ENCODE data around the gene TRIM32.

Gene TRIM32, protein sequence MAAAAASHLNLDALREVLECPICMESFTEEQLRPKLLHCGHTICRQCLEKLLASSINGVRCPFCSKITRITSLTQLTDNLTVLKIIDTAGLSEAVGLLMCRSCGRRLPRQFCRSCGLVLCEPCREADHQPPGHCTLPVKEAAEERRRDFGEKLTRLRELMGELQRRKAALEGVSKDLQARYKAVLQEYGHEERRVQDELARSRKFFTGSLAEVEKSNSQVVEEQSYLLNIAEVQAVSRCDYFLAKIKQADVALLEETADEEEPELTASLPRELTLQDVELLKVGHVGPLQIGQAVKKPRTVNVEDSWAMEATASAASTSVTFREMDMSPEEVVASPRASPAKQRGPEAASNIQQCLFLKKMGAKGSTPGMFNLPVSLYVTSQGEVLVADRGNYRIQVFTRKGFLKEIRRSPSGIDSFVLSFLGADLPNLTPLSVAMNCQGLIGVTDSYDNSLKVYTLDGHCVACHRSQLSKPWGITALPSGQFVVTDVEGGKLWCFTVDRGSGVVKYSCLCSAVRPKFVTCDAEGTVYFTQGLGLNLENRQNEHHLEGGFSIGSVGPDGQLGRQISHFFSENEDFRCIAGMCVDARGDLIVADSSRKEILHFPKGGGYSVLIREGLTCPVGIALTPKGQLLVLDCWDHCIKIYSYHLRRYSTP

DNA sequence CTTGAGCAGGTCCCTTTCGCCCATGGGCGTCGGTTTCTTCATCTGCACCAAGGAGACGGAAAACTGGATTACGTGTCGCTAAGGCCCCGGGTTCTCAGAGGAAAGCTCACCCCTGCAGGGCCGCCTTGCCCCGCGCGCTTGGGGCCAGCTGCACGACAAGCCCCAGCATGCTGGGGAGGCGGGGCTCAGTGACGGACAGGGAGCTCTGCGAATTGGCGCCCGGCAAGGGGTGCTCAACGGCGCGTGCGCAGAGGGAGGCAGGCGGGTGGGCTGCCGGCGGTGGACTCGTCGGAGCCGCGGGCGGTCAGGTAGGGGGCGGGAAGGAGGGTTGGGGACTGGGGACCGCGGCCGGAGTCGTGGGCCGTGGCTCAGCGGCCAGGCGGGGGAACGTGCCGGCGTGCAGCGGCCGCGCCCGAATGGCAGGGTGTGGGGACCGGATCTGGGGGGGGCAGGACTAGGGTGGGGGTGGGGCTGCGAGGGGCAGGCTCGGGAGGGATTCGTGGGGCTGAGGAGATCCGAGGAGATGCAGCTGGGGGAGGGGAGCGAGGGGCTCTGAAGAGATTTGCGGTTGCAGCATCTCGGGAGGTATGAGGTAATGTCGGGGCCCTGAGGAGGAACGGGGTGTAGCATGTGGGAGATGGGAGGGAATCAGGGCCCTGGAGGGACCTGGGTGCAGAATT, at the start of gene TRIM32:
TRIM32 (plus strand) TSS at position 232 of the 680 bp plus-strand sequence. CDS start 10,438 bp downstream, outside the sequence.
- DNase-seq, result peak; percentile 83

DNA sequence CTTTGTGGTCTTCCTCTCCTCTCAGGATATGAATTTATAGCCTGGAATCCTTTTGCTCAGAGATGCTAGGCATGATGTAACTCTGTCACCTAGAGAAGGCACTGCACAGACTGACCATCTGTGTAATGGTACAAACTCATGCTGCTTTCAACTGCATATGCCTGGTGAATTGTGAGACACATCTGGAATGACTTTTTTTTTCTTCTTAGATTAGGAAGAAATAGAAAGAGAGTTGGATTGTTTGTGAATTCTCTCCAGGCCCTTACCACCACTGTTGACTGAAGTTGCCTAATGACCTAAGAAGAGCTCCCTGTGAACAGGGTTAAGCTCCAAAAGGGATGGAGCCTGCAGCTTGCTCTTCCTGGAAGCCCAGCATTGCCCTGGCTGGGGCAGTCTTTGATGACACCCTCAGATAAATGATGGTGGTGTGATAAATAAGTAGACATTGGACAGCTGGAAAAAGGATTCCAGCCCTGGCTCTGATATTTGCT, 47.8 kb upstream of the TRIM32 start:
- DNase-seq, result no peak

DNA sequence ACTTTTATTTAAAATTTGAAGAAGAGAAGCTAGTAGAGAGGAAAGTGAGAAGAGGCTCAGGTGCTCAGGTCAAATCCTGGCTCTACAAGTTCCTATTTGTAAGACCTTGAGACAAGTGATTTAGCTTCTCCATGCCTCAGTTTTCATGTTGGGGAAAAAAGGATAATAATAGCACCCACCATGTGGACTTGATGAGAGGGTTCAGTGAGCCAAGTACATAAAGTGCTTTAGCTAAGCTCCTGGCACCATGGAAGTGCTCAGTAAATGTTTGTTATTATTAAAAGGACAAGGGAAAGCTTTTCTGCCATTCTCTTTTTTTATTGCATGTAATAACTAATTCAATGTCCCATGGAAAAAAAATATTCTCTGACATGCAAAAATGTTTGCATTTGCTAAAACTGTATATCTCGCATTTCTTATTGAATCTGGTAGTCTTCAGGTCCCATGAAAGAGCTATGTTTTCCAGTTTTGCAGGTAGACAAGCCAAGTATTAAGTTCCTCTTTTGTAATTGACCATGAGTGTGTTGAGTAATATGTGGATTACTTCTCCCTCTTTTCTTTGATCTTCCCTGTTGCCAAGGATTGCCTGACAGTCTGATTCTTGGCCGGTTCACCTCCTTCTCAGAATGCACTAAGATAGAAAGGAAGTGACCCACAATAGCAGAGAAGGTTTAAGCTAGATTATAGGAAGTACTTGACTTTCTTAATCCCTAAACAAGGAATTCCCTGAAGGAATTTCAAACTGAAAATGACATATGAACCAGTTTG, 45.6 kb upstream of the TRIM32 start:
- no peak for DNase-seq

DNA sequence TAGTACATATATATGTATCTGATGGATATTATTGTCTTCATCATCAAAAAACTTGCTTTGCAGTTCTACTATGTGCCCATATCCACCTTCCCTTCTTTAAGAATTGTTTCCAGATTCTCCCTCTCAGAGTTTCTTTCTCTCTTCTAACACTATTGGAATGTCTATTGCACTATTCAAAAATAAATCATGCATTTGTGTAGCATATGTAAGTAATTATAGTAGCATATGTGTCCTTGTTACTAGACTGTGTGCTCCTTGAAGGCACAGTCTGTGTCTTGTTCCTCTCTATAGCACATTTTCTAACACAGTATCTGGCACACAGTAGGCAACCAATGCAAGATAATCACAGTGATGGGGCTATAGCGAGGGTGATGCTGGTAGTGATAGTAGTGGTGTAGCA, 43.4 kb upstream of the TRIM32 start:
- no peak for DNase-seq

DNA sequence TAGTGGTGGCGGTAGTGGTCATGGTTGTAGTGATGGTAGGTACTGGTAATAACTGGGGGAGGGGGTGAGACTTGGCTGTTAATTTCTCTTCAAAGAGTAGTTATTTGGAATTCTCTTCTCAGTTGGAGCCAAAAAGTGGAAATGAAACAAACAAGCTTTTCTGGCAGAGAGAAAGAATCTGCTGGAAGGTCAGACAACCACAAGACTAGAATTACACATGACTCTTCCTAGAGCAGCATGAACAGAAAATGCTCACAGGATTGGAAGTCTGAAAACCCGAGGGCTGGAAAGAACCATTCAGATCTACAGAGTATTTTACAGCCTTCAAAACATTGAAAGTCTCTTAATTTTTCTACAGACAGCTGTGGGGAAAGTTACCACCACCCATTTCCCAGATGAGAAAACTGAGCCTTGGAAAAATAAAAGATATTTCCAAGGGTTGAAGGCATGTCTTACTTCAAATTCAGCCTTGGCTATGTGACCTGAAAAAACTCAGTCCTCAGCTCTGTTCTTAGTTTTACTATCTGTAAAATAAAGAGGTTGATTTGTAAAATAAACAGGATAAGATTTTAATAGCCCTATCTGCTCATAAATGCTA, 42.9 kb upstream of the TRIM32 start:
- no peak for DNase-seq

DNA sequence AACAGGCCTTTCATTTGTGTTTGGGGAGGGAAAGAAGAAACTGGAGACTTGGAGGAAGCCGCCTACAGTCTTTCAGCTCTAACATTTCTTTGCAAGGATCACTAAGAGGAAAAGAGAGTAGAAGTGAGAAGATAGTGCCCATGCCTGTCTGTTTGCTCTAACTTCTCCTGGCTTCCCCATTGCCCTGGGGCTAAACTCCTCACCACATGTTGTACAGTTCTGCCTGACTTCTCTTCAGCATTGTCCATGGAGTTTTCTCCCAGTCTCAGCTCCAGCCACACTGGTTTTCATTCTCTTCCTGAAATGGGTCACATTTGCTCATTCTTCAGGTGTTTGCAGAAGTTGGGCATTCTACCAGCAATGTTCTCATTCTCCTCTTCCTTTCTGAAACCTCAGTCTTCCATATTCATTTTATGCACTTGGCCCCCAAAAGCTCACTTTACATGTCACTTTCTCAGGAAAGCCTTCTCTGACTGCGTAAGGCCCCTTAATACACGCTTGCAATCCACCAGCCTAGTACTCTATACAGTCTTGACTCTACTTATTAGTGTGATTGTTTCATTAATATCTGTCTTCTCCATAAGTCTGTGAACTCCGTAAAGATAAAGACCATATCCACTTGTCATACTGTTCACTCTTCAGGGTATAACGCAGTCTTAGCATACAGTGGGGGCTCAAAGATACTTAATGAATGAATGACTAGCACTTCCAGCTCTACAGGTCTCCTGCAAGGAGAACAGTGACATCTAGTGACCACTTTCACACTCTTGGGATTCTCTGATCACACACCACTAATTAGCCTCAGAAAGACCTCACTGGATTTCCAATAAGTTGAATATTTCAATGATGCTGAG, 40.2 kb upstream of the TRIM32 start:
- DNase-seq, result no peak

DNA sequence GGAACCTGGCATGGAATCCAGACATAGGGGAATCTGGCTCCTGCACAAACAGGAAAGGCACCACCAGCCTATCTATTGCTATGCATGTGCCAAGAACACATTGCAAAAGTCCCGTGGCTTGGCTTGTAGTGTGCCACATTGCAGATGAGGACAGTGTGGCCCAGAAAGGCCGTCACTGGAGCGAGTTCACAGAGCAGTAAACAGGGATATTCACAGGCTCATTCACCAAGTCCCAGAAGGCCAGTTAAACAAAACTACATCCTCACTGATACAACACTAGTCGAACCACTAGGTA, 39.6 kb upstream of the TRIM32 start:
- no peak for DNase-seq

DNA sequence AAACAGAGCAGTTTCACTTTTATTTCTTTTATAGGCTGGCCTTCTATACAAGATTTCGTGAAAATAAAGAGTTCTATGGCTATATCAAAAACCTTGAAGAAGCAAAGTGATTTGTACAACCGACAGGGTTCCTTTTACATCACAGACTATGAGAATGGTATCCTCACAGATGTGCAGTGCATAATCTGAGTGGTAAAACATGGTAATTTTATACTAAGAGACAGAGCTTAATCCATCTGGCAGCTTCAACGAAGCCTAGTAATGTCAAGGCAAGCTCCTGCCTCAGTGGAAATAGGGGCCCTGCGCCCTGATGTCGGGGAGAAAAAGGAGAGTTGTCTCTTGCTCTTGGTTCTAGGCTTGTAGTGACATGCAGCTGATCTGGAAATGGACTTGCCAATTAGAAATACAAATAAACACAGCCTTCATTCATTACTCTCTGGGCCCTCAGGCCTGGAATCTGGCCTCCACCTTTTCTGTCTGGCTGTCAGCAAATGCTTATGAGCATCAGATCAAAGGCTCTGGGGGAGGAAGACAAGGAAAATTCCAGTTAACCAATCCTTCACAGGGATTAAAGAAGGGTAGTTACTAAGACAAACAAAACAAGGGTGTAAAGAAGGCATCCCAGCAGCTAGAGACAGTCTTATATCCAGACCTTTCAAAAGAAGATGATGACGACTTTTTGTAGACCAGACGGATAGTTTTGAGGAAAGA, 33.6 kb upstream of the TRIM32 start:
- no peak for DNase-seq

DNA sequence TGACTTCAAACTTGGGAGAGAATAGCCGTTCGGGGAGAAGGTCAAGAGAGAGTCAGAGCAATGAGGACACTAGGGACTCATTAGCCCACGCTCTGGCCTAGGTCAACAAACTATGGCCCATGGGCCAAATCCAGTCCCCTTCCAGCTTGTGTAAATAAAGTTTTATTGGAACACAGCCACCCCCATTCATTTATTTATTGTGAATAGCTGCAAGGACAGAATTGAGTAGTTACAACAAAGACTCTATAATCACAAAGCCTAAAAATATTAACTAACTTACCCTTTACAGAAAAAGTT, 33.1 kb upstream of the TRIM32 start:
- no peak for DNase-seq

DNA sequence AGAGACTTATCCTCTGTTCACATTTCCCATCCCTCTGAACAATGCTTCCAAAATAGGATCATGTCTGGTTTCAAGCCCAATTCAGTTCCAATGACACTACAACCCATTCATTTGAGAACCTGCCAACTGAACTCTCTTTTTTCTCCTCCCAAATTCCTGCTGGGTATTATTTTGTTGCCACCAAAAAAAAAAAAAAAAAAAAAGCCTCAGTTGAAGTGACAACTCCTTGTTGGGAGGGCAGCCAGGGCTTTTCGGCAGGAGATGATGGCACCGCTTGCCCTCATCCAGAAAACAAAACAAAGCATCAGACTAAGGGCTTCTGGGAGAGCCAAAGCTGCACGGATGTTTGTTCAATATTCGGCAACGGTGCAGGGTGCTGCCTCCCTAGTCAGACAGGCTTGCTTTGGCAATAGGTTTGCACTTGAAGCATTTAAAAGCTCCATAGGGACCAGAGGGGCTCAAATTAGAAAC, 30.6 kb upstream of the TRIM32 start:
- no peak for DNase-seq

DNA sequence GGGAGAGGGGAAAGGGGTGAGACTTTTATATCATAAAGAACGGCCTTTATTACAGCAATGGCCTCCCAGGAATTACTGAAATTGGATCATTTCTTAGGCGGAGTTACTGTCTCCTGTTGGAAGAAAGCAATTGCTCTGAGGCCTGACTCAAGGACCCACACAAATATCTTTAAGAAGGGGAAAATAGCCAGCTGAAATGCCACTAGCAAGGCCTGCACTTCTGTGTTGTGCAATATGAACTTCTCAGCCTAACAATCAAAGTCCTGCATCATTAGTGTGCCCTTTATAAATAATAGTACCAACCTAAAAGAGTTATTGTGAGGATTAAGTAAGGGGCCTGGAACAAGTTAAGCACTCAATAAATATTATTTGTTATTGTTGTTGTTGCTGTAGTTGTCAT, 30.1 kb upstream of the TRIM32 start:
- DNase-seq, result no peak

DNA sequence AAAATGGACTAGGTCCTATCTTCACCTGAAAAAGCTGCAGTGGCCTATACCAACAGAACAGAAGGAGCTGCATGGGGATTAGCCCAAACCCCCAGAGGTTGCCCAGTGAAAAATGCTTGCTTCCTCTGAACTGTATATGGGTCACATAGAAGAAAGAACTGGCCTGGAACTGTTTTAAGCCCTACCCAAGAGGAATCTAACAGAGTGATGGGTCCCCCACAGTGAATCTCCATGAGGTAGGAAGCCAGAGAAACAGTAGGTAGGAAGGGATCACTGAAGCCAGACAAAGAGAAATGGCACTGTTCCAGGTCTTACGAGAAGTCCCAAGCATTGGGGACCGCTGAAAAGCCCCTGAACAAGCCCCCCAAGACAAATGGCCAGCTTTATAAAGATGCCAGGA, 28.8 kb upstream of the TRIM32 start:
- no peak for DNase-seq

DNA sequence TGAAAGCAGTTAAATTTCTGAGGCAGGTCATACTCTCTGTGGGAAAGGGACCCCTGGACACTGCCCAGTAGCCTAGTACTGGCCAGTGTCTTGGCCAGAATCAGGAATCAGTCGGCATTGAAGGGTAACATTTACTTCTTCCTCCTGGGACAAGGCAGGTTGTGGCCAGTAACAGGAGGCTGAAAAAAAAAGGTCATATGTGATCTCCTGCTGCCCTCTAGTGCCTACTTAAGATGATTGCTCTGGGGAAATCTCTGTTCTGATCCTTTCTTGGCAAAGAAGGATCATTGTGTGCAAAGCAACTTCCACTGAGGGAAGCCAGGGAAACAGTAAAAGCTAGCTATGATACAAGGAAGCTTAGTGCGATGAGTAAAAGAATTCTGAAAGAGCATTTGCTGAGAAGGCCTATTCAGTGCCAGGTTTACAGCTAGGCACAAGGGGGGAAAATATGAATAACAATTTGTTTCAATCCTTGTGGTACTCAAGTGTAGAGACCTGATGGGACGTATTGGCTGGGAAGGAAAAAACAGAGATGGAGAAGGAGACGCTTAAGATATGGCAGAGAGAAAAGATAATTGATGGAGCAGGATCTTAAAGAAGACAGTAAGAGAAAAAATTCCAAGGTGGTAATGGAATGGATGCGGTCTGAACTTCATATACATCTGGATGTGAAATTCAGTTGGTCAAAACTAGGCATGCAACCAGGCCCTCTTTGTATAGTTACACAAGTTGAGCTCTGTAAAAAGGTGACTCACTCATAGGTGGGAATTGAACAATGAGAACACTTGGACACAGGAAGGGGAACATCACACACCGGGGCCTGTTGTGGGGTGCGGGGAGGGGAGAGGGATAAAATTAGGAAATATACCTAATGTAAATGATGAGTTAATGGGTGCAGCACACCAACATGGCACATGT, 25.8 kb upstream of the TRIM32 start:
- DNase-seq, result no peak

DNA sequence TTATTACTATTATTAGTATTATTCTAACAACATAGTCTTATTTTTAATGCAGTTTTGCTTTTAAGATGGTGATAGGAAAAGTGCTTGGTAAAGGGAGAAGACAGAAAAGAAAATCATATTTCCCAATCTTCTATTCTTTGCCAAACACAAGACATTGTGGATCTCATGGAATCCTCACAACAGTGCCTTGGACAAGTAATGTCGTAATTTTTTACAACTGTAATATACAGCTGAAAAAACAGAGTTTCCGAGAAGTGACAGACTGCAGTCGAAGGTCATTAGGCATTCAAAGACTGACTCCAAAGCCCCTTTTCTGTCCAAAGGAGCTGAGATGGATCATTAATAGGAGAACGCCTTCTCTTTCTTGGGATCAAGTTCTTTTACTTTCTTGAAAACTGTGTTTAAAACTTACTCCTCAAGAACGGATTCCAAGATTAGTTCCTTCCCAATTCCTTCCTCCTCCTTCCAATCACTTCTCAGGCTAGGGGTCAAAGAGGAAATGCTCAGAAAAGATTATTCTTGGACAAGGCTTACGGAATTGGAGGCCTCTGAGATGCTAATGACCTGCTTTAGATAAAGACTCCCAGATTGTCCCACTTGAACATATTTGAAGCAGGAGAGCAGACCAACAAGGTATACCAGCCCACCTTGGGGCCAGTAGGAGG, 24.3 kb upstream of the TRIM32 start:
- DNase-seq, result no peak

DNA sequence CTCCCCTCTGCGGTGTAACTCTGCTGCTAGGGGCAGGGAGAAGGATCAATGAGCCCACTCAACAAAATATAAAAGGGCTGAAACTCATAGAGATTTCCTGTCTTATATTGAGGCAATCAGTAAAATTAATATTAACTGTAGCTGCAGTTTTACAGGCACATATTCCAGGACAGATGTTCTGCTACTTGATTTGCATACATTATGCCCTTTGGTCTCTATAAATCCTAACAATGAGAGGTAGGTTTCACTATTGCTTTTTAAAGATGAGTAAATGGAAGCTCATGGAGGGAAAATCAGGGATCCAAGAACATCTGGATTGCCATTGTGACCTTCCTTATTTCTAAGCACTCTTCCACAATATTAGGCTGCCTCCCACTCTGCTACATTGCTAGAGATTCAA, 23.5 kb upstream of the TRIM32 start:
- no peak for DNase-seq

DNA sequence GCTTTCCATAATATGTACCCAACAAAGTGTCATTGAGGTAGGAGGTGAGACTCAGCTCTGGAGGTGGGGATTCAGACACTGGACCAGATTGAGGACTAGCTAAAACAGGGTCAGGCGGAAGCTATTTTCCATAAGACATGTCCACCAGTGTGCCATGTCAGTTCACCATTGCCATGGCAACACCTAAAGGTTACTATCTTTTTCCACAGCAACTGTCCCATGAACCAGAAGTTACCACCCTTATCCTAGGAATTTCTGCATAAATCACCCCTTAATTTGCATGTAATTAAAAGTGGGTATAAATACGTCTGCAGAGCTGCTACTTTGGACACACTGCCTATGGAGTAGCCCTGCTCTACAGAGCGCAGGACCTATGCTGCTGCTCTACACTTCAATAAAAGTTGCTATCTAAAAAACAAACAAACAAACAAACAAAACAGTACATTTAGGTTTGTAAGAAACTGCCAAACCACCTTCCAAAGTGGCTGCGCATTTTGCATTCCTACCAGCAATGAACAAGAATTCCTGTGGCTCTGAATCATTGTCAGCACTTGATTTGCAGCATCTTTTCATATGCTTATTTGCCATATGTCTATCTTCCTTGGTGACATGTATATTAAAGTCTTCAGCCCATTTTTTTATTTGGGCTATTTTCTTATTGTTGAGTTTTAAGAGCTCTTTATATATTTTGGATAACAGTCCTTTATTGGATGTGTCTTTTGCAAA, 18.0 kb upstream of the TRIM32 start:
- DNase-seq, result no peak

DNA sequence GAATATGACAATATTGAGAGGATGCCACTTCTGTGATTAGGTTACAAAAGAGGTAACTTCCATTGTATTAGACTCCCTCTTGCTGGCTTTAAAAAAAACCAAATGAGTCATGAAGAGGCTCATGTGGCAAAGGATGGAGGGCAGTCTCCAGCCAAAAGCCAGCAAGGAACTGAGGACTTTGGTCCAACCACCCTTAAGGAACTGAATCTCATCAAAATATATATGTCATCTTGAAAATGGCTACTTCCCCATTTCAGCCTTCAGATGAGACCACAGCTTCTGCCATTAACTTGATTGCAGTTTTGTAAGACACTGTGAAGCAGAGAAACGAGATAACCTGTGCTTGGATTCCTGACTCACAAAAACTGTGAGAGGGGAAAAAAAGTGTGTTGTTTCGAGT, 15.5 kb upstream of the TRIM32 start:
- DNase-seq, result no peak

DNA sequence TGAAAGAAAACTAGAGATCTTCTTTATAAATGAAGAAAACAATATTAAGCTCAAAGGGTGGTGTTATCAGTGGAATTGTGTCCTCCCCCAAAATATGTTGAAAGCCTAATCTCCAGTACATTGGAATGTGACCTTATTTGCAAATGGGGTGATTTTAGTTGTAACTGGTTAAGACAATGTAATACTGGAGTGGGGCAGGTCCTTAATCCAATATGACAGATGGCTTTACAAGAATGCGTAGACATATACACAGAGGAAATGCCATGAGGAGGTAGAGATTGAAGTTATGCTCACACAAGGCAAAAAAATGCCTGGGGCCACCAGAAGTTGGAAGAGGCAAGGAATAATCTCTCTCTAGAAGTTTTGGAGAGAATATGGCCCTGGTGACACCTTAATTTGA, 13.7 kb upstream of the TRIM32 start:
- DNase-seq, result no peak

Measured in T1000 (cell line).